GM23338 (cell line): Measurements from ENCODE around the gene MPP4. TPM values are rescaled to one million over a fixed set of nuclear protein-coding genes. Genes with fewer than 3 reads are reported as not detected.

Experiments used
- ATAC-seq: fragments of 200-7000 bp; cut with Tn5 transposase; 3 replicates; pipeline ENCODE4 v1.9.1; 2020
- DNase-seq: peaks from one replicate; pipeline ENCODE4 v3.0.0-alpha.2; 2015; ENCODE audit warnings: low spot score
- H2AFZ ChIP-seq: fragments of 200-600 bp; sonication (generic); 2 replicates; pipeline ENCODE4 v1.8.0; 2016; ENCODE audit warnings: antibody characterized with exemption, mild to moderate bottlenecking, moderate library complexity
- H3F3A ChIP-seq: fragments of 200-600 bp; sonication (generic); replicated peaks from 2 replicates; pipeline ENCODE4 v1.8.0; 2017; ENCODE audit warnings: antibody characterized with exemption, mixed run types, low read depth
- H3K27ac ChIP-seq: fragments of 200-600 bp; sonication (generic); 2 replicates; pipeline ENCODE4 v1.6.1; 2016; ENCODE audit warnings: low read depth
- H3K27me3 ChIP-seq: fragments of 200-600 bp; sonication (generic); 2 replicates; pipeline ENCODE4 v1.8.0; 2016; ENCODE audit warnings: mild to moderate bottlenecking, mixed run types, moderate library complexity; ENCODE audit not compliant: insufficient read depth
- H3K36me3 ChIP-seq: fragments of 200-600 bp; sonication (generic); 2 replicates; pipeline ENCODE4 v1.8.0; 2016; ENCODE audit warnings: mild to moderate bottlenecking; ENCODE audit not compliant: insufficient read depth
- H3K4me1 ChIP-seq: fragments of 200-600 bp; sonication (generic); 2 replicates; pipeline ENCODE4 v1.8.0; 2016; ENCODE audit warnings: mild to moderate bottlenecking, moderate library complexity; ENCODE audit not compliant: insufficient read depth
- H3K4me2 ChIP-seq: fragments of 200-600 bp; sonication (generic); 2 replicates; pipeline ENCODE4 v1.7.1; 2017; ENCODE audit warnings: mixed run types
- H3K4me3 ChIP-seq: fragments of 200-600 bp; sonication (generic); 2 replicates; pipeline ENCODE4 v1.6.1; 2016; ENCODE audit warnings: mixed run types
- H3K79me2 ChIP-seq: fragments of 200-600 bp; sonication (generic); replicated peaks from 2 replicates; pipeline ENCODE4 v1.8.0; 2017; ENCODE audit warnings: mild to moderate bottlenecking; ENCODE audit not compliant: insufficient read depth
- H3K9me2 ChIP-seq: fragments of 200-600 bp; sonication (generic); 2 replicates; pipeline ENCODE4 v1.8.0; 2017; ENCODE audit not compliant: insufficient read depth
- H4K20me1 ChIP-seq: fragments of 200-600 bp; sonication (generic); replicated peaks from 2 replicates; pipeline ENCODE4 v1.8.0; 2017; ENCODE audit warnings: mild to moderate bottlenecking; ENCODE audit not compliant: insufficient read depth
- H3K27ac Mint-ChIP-seq: 2 replicates; pipeline ENCODE4 v1.8.0; 2020; ENCODE audit warnings: inconsistent platforms, mild to moderate bottlenecking, moderate library complexity, mixed read lengths
- H3K27me3 Mint-ChIP-seq: 3 replicates; pipeline ENCODE4 v1.8.0; 2022; ENCODE audit warnings: low read depth, mild to moderate bottlenecking, moderate library complexity, mixed read lengths, inconsistent platforms; ENCODE audit not compliant: insufficient read depth, poor library complexity
- H3K36me3 Mint-ChIP-seq: 3 replicates; pipeline ENCODE4 v1.8.0; 2021; ENCODE audit warnings: low read depth, mild to moderate bottlenecking, inconsistent platforms, moderate library complexity, mixed read lengths
- H3K4me1 Mint-ChIP-seq: 3 replicates; pipeline ENCODE4 v1.8.0; 2020; ENCODE audit warnings: mild to moderate bottlenecking, inconsistent platforms, mixed read lengths
- H3K4me3 Mint-ChIP-seq: 3 replicates; pipeline ENCODE4 v1.8.0; 2021; ENCODE audit warnings: moderate library complexity, mild to moderate bottlenecking, inconsistent platforms, mixed read lengths
- H3K9me3 Mint-ChIP-seq: 3 replicates; pipeline ENCODE4 v1.8.0; 2020; ENCODE audit warnings: moderate library complexity, mild to moderate bottlenecking, inconsistent platforms, mixed read lengths
- CREB1 ChIP-seq: fragments of 250-450 bp; sonication (Bioruptor Pico); IDR thresholded peaks from 2 replicates; pipeline ENCODE4 v1.5.0; 2020; ENCODE audit warnings: low read depth, mild to moderate bottlenecking, moderate library complexity
- EZH2 ChIP-seq: fragments of 200-600 bp; sonication (generic); IDR thresholded peaks from one replicate; pipeline ENCODE4 v1.8.0; 2017; ENCODE audit warnings: antibody characterized with exemption, mild to moderate bottlenecking, low read depth; ENCODE audit not compliant: unreplicated experiment
- JUNB ChIP-seq: IDR thresholded peaks from one replicate; pipeline ENCODE4 v1.6.1; 2016; ENCODE audit warnings: antibody characterized with exemption; ENCODE audit not compliant: unreplicated experiment
- NANOG ChIP-seq: IDR thresholded peaks from 2 replicates; pipeline ENCODE4 v1.6.1; 2016; ENCODE audit warnings: antibody characterized with exemption, borderline replicate concordance
- POLR2AphosphoS5 ChIP-seq: IDR thresholded peaks from 2 replicates; pipeline ENCODE4 v1.6.1; 2016; ENCODE audit warnings: antibody characterized with exemption, low read depth
- ZNF114 ChIP-seq: fragments of 250-450 bp; sonication (Bioruptor Pico); IDR thresholded peaks from 2 replicates; pipeline ENCODE4 v1.5.0; 2020; ENCODE audit warnings: mild to moderate bottlenecking, moderate library complexity
- ZNF331 ChIP-seq: fragments of 250-450 bp; sonication (Bioruptor Pico); IDR thresholded peaks from 2 replicates; pipeline ENCODE4 v1.5.0; 2020; ENCODE audit warnings: low read depth, mild to moderate bottlenecking, moderate library complexity
- polyA plus RNA-seq: library from polyadenylated mRNA; unstranded; fragments of >200 nt; fragmentation: Nextera tagmentation; extraction: Ambion mirVana; gene quantifications from 2 replicates; pipeline ENCODE4 v1.2.1, GENCODE V29; 2016
- total RNA-seq: library from RNA; depleted of rRNA; stranded (reverse); fragments of >200 nt; shearing (Covaris generic); gene quantifications from 2 replicates; pipeline ENCODE4 v1.2.3, GENCODE V29; 2014
- TF ChIP-seq, protein P1 (sequence below): IDR thresholded peaks from 2 replicates; pipeline ENCODE4 v1.6.1; 2016; ENCODE audit warnings: antibody characterized with exemption
- TF ChIP-seq, protein P2 (sequence below), 2 experiments: fragments of 200-600 bp in 1 of 2; sonication (generic) in 1 of 2; conservative IDR thresholded peaks; 2 replicates each; pipeline versions ENCODE4 v1.5.1 to v1.6.1; 2016 to 2017; ENCODE audit warnings: antibody characterized with exemption in 2 of 2, low read depth in 2 of 2, mild to moderate bottlenecking in 2 of 2, moderate library complexity in 1 of 2

Gene MPP4
- total and polyA plus RNA-seq, 2 experiments from 2014 or later, result not detected

DNA sequence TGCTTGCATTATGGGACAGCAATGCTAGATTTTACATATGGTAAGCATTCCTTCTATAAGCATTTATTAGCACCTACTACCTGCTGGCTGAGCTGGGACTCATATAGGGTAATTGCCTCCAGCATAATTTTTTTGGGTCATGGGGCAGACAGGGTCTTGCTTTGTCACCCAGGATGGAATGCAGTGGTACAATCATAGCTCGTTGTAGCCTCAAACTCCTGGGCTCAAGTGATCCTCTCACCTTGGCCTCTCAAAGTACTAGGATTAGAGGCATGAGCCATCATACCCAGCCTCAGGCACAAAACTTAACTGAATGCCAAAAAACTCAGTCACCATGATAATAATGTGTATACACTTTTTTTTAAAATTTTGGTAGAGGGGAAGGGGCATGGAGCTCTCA, 90.4 kb downstream of the MPP4 start (continued):
- TF ChIP-seq ZNF331 (CRISPR knock-in tag) (no peak), JUNB (no peak), POLR2AphosphoS5 (no peak), NANOG (no peak), EZH2 (no peak)
- TF ChIP-seq, protein P1, sequence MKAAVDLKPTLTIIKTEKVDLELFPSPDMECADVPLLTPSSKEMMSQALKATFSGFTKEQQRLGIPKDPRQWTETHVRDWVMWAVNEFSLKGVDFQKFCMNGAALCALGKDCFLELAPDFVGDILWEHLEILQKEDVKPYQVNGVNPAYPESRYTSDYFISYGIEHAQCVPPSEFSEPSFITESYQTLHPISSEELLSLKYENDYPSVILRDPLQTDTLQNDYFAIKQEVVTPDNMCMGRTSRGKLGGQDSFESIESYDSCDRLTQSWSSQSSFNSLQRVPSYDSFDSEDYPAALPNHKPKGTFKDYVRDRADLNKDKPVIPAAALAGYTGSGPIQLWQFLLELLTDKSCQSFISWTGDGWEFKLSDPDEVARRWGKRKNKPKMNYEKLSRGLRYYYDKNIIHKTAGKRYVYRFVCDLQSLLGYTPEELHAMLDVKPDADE, result no peak
- TF ChIP-seq, protein P2, sequence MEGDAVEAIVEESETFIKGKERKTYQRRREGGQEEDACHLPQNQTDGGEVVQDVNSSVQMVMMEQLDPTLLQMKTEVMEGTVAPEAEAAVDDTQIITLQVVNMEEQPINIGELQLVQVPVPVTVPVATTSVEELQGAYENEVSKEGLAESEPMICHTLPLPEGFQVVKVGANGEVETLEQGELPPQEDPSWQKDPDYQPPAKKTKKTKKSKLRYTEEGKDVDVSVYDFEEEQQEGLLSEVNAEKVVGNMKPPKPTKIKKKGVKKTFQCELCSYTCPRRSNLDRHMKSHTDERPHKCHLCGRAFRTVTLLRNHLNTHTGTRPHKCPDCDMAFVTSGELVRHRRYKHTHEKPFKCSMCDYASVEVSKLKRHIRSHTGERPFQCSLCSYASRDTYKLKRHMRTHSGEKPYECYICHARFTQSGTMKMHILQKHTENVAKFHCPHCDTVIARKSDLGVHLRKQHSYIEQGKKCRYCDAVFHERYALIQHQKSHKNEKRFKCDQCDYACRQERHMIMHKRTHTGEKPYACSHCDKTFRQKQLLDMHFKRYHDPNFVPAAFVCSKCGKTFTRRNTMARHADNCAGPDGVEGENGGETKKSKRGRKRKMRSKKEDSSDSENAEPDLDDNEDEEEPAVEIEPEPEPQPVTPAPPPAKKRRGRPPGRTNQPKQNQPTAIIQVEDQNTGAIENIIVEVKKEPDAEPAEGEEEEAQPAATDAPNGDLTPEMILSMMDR (conservative IDR thresholded peaks at IDR 0.05; ENCODE audit: low read depth in 2 of 2), result no peak

DNA sequence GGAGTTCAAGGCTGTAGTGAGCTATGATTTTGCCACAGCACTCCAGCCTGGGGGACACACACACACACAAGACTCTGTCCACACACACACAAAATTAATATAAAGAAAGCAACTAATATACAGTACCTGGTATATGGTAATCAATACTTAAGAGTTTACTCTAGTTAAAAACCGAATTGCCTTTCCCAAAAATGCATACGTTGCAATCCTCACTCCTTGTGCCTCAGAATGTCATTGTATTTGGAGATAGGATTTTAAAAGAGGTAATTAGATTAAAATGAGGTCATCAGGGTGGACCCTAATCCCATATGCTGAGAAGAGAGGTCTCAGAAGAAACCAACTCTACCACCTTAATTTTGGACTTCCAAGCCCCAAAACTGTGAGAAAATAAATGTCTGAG, 90.9 kb downstream of the MPP4 start:
- Histone ChIP-seq H3K4me3 (no peak overlapping the region), H3K4me2 (no peak overlapping the region), H3K9me2 (no peaks in the 10 kb centered on the region), H3K27me3 (no peaks in the 10 kb centered on the region), H3K79me2 (no peaks in the 10 kb centered on the region), H3K4me1 (no peaks in the 10 kb centered on the region), H3F3A (no peaks in the 10 kb centered on the region), H2AFZ (no peak overlapping the region), H3K36me3 (no peaks in the 10 kb centered on the region), H4K20me1 (no peaks in the 10 kb centered on the region), H3K27ac (no peak overlapping the region)
- no peak for DNase-seq
- Mint-ChIP-seq H3K4me1 (no peaks in the 10 kb centered on the region), H3K9me3 (peaks cover 25% of the 10 kb centered on the region), H3K27ac (no peak overlapping the region), H3K4me3 (no peak overlapping the region), H3K27me3 (no peaks in the 10 kb centered on the region), H3K36me3 (peaks cover 10% of the 10 kb centered on the region; the same call in 2 of the 3 replicates)
- no peak for TF ChIP-seq CREB1 (CRISPR knock-in tag)
- ATAC-seq, result no peak

DNA sequence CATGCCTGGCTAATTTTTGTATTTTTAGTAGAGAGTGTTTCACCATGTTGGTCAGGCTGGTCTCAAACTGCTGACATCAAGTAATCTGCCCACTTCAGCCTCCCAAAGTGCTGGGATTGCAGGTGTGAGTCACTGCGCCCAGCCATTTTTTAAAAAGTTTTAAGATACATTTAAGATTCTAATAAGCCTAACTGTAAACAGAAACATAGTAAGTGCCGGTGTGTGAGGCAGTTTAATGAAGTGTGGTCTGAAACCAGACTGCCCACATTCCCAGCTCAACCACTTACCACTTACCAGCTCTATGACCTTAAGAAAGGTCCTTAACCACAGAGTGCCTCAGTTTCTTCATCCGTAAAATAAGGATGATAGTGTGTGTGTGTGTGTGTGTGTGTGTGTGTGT, 97.5 kb downstream of the MPP4 start:
- no peak overlapping the region for H3K4me3 ChIP-seq
- no peaks in the 10 kb centered on the region for H3K27me3 Mint-ChIP-seq
- no peak for DNase-seq
- TF ChIP-seq NANOG (no peak), ZNF114 (no peak), JUNB (no peak), CREB1 (CRISPR knock-in tag) (no peak)
- TF ChIP-seq, protein P2 (conservative IDR thresholded peaks at IDR 0.05; ENCODE audit: low read depth in 2 of 2), result no peak

More for the DNA sequence above, 97.5 kb downstream of the MPP4 start:
- no peaks in the 10 kb centered on the region for H3F3A ChIP-seq
- no peaks in the 10 kb centered on the region for H3K9me2 ChIP-seq
- no peaks in the 10 kb centered on the region for H3K79me2 ChIP-seq
- Mint-ChIP-seq H3K27ac (no peak overlapping the region), H3K9me3 (no peaks in the 10 kb centered on the region; the same call in 2 of the 3 replicates), H3K36me3 (no peaks in the 10 kb centered on the region), H3K4me3 (no peak overlapping the region), H3K4me1 (no peaks in the 10 kb centered on the region)
- H3K4me2 ChIP-seq, result no peak overlapping the region
- H3K4me1 ChIP-seq, result no peaks in the 10 kb centered on the region
- no peak for ATAC-seq
- no peak overlapping the region for H3K27ac ChIP-seq
- H3K36me3 ChIP-seq, result no peaks in the 10 kb centered on the region
- no peaks in the 10 kb centered on the region for H3K27me3 ChIP-seq
- no peaks in the 10 kb centered on the region for H4K20me1 ChIP-seq
- H2AFZ ChIP-seq, result no peak overlapping the region
